HPDE6-E6E7 (cell line): Measurements from ENCODE around the gene ZER1.
A peak's percentile ranks its signal among the peaks of the same experiment; 100 is the strongest.
"Not testable (repeated sequence)": the region's sequence is repeated elsewhere in the genome, so short reads cannot be mapped to it uniquely, and the experiment has no call there.

ENCODE experiments used
- DNase-seq: peaks from one replicate; pipeline ENCODE4 v3.0.0; 2011; ENCODE audit warnings: missing footprints; ENCODE audit errors: extremely low spot score

Gene ZER1

DNA sequence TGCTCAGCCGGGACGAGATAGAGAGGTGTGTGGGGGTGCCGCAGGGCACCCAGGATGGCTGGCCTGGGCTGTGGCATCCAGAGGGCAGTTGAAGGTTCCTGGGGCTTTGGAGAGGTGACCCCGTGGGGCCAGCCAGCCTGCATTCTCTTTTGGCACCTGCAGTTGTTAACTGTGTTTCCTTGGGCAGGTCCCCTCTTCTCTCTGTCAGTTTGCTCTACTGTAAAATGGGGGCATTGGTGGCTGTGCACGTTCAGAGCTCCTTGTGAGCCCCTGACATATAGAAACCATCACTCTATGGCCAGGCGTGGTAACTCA, 56.3 kb downstream of the ZER1 start:
- DNase-seq, result no peak

DNA sequence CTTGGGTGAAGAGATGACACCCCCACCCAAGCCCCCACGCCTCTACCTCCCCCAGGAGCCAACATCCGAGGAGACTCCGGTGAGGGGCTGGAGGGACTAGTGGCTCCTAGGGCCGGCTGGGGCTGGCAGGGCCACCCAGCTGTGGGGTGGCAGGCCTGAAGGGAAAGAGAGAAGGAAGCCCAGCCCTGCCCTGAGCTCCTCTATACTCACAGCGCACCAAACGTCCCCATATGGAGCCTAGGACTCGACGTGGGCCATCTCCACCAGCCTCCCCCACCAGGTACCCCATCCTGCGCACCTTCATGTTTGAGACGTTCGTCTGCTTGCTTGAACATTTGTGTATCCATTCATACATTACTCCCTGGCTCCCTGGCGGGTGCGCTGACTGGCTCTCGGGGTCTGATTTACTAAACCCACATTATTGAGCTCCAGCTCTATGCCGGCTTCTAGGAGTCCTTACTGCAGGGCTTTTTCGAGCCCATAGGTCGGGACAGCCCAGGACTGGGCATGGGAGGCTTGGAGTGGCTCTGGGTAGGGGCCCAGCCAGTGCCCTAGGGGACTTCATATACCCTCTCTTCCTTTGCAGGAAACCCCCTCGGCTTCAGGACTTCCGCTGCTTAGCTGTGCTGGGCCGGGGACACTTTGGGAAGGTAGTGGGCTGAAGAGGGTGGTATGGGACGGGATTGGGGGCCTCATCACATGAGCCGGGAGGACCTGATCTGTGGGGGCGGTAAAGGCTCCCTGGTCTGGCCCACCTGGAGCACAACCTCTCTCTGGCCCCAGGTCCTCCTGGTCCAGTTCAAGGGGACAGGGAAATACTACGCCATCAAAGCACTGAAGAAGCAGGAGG, 56.9 kb downstream of the ZER1 start:
- no peak for DNase-seq

DNA sequence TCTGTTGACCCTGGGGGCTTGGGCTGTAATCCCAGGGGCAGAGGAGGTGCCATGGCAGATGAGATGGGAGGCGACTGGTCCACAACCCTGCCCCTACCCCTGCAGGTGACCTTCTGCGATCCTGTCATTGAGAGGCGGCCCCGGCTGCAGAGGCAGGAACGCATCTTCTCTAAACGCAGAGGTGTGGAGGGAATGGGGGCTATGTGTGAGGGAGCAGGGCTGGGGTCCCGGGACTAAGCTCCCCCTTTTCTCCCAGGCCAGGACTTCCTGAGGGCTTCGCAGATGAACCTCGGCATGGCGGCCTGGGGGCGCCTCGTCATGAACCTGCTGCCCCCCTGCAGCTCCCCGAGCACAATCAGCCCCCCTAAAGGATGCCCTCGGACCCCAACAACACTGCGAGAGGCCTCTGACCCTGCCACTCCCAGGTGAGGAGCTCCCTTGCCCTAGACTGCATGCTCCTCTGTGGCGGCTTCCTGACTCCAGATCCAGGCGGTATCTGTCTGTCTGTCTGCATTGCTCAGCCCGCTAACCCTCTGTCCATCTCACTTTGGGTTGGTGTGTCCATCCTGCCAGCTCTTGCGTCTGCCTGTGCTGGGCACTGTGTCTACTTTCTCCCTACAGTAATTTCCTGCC, 57.7 kb downstream of the ZER1 start:
- no peak for DNase-seq

DNA sequence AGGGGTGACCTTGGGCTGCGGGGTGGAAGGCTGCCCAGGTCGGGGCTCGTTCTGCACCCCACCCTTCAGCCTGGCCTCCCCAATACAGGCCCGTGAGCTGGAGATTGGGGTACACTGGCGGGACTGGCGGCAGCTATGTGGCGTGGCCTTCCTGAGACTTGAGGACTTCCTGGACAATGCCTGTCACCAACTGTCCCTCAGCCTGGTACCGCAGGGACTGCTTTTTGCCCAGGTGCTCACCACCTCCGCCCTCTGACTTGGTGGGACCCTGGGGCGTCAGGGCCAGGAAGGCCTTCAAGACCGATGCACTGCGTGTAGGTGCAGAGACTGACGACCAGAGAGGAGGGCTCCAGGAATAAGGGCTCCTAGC, 58.3 kb downstream of the ZER1 start:
- no peak for DNase-seq

DNA sequence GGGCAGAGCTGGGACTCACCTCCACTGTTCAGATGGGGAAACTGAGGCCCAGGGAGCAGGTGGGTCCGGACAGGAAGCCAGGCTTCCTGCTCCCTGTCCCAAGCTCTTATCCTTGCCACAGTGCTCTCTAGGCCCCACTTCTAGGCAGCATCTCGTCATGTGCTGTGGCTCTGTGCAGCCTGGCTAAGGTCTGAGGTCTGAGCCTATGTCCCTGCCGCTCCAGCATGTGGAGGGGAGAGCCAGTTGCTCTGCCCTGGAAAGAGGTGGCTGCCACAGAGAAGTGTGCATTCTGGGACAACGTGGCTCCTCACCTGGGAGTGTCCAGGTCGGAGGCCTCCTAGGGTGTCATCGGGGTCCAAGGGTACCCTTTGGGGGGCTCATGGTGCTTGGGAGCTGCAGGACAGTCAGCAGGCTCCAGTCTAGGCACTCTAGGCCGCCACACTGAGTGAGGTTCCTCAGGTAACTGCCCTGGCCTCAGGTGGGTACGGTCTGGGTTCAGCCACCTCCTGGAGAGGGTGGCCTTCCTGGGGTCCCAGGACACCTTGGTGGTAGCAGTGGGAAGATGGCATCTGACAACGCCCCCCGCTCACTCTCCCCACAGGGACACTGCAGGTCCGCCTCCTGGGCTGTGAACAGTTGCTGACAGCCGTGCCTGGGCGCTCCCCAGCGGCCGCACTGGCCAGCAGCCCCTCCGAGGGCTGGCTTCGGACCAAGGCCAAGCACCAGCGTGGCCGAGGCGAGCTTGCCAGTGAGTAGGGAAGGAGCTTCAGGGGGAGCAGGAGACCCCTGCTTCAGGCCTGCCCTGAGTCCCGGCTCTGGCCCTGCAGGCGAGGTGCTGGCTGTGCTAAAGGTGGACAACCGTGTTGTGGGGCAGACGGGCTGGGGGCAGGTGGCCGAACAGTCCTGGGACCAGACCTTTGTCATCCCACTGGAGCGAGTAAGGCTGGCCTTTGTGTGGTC, 59.0 kb downstream of the ZER1 start:
- DNase-seq, result no peak

DNA sequence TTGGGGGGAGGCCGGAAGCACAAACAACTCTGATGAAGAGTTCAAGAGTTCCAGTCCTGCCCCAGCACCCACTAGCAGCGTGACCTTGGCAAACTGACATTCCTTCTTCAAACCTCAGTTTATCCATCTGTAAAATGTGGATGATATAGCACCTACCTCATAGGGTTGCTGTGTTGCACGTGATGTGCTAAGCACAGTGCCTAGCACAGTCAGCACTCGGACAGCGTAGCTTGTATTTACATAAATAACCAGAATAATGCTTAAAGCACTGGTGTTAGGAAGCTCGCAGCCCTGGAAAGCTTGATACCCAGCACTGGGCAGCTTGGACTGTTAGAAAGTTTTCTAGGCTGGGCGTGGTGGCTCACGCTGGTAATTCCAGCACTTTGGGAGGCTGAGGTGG, 64.3 kb downstream of the ZER1 start:
- no peak for DNase-seq

DNA sequence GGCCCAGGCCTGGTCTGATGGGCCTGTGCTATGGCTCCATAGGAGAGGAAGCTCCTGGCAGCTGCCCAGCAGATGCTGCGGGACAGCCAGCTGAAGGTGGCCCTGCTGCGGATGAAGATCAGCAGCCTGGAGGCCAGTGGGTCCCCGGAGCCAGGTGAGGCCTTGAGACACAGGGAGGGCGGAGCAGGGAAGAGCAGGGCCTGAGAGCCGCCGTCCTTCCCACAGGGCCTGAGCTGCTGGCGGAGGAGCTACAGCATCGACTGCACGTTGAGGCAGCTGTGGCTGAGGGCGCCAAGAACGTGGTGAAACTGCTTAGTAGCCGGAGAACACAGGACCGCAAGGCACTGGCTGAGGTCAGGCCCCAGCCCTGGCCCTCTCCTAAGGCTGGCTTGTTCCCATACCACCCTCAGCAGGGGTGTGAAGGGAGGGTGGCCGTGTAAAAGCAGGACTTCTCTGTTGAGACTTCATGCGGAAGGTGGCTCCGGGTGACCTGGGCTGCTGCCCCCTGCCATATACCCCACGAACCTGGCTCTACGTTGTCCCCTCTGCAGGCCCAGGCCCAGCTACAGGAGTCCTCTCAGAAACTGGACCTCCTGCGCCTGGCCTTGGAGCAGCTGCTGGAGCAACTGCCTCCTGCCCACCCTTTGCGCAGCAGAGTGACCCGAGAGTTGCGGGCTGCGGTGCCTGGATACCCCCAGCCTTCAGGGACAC, 64.9 kb downstream of the ZER1 start:
- DNase-seq, result no peak

DNA sequence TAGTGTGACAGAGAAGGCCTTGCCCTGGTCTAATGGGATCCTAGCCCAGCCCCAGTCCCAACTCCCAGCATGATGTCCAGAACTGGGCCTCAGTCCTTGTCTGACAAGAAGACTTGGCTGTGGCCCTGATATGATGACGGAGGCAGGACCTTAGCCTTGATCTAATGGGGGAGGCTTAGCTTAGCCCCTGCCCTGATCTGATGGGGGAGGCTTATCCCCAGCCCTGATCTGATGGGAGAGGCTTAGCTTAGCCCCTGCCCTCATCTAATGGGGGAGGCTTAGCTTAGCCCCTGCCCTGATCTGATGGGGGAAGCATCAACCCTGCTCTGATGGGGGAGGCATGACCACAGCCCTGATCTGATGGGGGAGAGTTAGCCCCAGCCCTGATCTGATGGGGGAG, 65.7 kb downstream of the ZER1 start:
- DNase-seq, result no peak

DNA sequence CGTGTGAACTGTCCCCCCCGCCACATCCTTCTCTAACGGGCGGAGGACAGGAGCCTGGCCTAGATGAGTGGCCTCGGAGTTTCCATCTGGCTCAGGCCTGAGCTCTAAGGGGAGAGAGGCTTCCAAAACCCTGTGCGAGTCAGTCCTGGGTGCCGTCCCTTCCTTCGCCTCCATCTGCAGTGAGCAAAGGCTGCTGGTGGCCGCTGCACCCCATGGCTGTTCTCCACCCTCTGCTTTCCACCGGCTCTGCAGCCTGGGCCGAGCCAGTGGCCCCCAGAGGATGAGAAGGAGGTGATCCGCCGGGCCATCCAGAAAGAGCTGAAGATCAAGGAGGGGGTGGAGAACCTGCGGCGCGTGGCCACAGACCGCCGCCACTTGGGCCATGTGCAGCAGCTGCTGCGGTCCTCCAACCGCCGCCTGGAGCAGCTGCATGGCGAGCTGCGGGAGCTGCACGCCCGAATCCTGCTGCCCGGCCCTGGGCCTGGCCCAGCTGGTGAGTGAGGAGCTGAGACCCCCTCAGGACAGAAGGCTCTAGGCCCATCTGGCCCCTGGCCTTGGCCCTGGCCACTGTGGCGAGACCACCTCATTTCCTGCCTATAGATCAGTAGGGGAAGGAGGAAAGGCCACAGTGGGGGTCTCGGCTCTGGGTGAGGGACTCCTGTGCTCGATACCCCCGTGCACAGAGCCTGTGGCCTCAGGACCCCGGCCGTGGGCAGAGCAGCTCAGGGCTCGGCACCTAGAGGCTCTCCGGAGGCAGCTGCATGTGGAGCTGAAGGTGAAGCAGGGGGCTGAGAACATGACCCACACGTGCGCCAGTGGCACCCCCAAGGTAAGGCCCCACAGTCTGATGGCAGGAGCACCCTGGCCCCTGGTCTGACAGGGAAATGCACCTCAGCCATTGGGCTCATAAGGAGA, 66.4 kb downstream of the ZER1 start:
- DNase-seq, result no peak

DNA sequence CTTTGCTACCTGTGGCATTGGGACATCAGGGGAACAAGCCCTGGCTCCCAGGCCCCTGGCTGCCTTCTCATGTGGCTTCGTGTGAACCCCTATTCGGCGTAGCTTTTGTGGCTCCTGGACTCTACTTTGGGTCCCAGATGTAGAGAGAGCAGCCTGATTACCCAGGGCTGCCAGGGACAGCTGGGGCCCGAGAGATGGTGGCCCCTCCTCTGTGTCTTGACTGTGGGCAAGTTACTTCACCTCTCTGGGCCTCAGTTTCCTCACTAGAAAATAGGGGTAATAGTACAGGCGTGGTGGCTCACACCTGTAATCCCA, 67.4 kb downstream of the ZER1 start:
- DNase-seq, result no peak

DNA sequence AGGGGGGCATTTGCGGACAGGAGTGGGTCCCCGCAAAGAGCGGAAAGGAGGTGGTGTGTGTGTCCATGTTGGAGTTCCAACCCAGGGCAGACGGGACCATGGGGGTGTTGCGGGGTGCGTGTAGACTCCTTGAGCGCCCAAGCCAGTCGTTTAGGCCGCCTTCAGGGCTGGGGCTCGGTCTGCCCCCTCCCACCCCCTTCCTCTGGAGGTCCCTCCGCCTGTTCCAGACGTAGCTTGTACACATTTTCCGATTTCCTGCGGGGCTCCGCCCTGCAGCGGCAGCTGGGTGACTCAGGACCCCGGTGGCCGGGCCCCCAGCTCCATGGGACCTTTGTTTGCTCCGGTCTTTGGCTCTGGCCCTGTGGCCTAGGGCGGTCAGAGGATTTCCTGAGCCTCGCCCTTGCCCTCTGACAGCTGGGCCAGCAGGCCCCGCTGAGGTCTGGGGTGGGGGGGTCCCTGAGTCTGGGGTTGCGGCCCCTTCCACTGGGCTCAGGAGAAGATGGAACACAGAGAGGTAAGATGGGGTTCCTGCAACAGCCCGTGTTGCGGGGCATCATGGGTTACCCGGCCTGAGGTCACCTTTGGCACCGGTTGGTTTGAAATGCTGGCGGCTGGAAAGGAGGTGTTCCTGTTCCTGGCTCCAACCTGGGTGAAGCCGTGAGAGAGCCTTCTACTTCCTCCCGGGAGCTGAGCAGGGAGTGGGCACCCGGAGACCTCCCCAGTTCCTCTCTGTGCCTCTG, 67.9 kb downstream of the ZER1 start:
- DNase-seq, result no peak

DNA sequence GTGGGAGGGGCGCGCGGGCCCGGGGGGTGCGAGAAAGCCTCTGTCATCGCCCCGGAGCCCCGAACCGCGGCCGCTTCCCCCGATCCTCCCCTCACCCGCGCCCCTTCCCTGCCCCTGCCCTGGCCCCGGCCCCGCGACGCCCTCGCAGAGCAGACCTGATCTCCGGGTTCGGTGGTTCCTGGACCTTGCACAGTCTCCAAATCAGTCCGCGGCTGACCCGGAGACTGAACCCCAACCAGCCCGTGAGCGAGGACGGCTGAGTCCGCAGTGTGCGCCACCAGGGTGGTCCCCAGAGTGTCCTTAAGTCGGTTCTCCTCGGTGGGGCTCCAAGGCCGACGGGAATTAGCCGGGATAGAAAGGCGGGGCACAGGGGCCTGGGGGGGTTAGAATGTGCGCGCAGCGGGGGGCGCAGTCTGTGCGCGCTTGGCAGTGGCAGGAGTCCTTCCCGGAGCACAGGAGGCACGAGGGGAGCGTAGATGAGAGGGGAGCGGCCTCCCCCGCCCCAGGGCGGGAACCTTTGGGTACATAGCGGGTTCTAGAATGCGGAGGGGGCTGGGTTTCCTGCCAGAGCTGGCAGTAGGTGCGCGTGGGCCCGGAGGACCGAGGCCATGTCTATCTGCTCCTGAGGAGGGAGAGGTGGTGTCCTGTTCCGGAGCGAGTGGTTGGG, 68.6 kb downstream of the ZER1 start:
- no peak for DNase-seq

DNA sequence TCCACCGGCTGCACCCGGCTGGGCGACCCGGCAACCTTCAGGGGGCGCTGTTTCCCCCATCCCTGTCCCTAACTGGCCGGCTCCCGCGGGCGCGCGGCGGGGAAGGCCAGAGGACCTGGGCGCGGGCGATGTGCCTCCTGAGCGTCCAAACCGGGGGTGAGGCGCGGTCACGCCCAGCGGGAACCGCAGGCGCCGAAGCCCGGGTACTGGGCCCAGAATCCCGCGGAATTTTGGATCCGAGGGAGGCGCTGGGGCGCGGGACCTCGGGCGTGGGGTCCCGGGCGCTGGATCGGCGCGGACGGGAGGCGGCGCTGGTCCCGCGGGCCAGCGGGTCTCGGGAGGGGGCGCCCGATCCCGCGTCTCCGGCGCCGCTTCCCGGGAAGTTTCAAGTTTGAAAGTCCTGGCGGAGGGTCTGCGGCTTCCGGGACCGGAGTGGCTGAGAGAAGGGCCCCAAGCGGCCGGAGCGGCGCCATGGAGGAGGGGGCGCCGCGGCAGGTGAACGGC, 69.2 kb downstream of the ZER1 start, which contains the start of gene PKN3:
Gene PKN3, plus strand, starts transcription at position 59 of the 504 bp plus-strand sequence. Its CDS starts 413 bp downstream, at position 472.
- peak; percentile 87 for DNase-seq

DNA sequence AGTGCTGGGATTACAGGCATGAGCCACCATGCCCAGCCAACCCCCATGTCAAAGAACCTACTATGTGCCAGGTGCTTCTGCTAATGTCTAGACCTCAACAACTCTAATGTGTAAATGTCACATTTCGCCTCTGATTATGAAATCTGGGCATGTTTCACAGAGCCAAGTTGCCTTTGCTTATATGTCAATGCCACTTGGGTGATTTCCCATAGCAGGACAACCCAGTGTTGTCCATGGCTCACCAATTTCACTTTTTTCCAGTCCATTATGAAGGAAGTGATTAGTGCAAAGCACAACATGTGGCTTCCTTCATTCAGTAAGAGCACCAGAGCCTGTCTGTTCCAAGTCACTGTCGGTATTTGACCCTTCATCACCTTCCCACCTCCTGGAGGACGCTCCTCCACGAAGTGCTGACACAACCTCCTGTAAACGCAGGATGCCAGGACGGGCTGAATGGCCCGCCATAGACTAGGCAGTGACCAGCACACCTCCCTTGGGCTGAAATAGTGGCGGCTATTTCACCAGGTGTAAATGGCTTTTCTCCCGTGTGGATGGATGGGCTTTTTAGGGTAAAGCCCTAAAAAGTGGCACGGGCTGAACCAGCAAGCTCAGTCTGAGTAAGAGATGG, 70.4 kb downstream of the ZER1 start:
- DNase-seq, result no peak

DNA sequence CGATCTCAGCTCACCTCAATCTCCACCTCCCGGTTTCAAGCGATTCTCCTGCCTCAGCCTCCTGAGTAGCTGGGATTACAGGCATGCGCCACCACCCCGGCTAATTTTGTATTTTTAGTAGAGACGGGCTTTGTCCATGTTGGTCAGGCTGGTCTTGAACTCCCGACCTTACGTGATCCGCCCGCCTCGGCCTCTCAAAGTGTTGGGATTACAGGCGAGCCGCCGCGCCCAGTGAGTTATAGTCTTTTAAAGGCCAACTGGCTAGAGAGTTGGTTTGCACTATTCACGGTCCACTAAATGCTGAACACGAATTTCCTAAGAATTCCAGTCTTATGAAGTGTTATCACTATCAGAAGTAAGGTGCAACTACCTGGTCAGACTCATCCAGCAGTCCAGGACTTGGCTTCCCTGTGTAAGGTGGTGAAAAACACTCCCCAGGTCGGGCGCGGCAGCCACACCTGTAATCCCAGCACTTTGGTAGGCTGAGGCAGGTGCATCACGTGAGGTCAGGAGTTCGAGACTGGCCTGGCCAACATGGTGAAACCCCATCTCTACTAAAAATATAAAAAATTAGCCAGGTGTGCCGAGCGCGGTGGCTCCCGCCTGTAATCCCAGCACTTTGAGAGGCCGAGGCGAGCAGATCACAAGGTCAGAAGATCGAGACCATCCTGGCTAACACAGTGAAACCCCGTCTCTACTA, 72.5 kb downstream of the ZER1 start:
- DNase-seq, result not testable (repeated sequence)

DNA sequence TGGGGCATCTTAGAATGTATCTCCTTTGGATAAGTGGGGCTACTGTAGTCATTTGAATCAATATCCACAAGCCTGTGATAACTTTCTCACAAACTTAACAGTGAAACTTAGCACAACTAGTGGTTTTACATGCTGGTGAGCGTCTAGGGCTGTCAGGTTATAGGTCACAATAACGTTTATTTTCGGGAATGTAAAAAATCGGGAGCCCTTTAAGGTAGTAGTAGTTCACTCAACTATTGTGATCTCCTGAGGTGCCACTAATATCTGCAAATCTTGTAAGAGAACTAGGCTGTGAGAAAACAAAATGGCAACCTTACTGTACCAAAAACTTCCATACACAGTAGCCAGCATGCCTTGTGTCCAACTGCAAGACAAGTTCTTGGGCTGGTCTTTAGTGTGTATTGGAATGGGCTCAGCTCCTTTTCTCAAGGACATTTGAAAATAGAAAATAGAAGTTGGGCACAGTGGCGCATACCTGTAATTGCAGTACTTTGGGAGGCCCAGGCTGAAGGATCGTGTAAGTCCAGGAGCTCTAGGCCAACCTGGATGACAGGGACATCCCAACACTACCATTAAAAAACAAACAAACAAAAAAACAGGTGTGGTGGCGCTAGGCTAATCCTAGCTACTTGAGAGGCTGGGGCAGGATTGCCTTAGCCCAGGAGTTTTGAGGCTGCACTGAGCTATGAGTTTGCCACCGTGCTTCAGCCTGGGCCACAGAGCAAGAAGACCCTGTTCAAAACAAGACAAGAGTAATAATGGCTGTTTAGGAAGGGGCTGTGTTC, 74.6 kb downstream of the ZER1 start:
- DNase-seq, result no peak

DNA sequence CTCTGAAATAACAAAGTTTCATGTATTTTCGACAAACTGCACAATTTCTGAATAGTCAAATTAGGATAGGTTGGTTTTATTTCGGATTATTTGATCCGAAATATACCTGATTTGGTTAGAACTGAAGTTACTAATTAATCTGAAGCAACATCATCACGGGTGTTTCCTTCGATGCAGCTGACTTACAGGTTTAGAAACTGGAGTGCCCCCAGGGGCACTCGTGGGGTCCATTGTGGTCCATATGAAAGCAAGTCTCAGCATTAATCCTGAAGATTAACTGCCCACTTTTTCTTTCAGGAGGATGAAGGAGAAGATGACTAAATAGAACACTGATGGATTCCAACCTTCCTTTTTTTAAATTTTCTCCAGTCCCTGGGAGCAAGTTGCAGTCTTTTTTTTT, 77.4 kb downstream of the ZER1 start:
- no peak for DNase-seq
